PC-9 (cell line): Measurements from ENCODE around the gene CEP192.

Experiments used
- CTCF ChIP-seq: fragments of 200-600 bp; sonication (generic); conservative IDR thresholded peaks from 2 replicates; pipeline ENCODE4 v1.6.1; 2017; ENCODE audit warnings: mixed run types, antibody characterized with exemption, mild to moderate bottlenecking, moderate library complexity
- EZH2 ChIP-seq: fragments of 200-600 bp; sonication (generic); IDR thresholded peaks from 2 replicates; pipeline ENCODE4 v1.8.0; 2017; ENCODE audit warnings: antibody characterized with exemption, low read depth

- no peak for TF ChIP-seq CTCF
- TF ChIP-seq EZH2: no peak
Observed at GRCh38 chr18:13141209-13141608, 150.0 kb downstream of the CEP192 start.
